GM18499 (cell line): ENCODE data around the gene TCEANC2.

Experiments
- ATAC-seq: cut with Tn5 transposase; IDR thresholded peaks from one replicate; pipeline ENCODE4 v1.9.1; 2021; ENCODE audit warnings: moderate number of reproducible peaks; ENCODE audit not compliant: insufficient read depth, unreplicated experiment

The TCEANC2 gene

GRCh38 chr1:54127594-54128300 is 74.3 kb downstream of the TCEANC2 start:
- ATAC-seq = no peak

DNA sequence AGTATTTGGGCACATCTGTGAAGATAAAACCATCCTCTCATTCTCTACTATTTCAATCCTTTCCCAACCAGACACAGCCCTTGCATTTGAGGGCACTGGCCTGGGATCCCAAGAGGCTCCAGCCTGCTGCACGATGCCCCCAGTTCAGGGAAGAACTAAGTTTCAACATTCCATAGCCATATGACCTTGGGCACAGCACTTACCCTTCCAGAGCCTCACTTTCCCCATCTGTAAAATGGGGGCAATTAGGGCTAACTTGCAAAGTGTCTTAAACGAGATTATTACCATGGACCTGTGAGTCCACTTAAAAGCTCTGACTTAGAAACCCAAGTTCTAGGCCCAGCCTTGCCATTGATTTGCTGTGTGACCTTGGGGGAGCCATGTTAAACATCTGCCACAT is 76.5 kb downstream of the TCEANC2 start:
- no peak for ATAC-seq

DNA sequence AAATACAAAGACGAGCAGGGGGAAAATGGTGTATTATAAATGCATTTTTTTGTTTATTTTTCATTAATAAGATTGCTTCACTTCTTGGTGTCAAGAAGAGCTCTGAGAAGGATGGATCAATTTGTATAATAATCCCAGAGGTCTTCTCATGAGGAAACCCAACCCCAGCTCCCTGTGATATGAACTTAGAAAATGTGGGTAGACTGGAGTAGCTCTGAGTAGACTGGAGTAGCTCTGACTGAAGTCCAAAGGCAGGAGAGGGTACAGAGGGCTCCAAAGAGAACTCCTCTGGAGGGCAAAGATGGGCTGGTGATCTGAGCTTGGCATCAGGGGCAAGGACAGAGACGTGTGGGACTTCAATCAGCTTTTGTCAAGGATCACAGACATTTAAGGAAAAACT is 78.0 kb downstream of the TCEANC2 start:
- ATAC-seq = no peak

DNA sequence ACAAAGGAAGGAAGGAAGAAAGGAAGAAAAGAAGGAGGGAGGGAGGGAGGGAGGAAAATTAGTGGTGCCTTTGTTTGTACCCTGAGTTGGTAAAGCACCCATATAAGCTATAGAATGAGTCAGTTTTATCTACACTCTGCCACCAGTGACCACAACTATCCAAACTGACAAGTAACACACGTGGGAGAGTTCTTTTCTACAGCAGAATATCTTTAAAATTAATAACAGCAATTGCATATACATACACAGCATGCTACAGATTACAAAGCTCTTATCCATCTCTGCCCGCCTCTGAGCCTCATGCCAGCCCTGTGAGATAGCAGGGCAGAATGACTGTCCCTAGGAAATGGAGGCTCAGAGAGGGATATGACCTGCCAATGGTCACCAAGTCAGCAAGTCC is 79.1 kb downstream of the TCEANC2 start:
- no peak for ATAC-seq

- ATAC-seq = no peak
These were observed 80.9 kb downstream of the TCEANC2 start for GRCh38 chr1:54134295-54134694.

DNA sequence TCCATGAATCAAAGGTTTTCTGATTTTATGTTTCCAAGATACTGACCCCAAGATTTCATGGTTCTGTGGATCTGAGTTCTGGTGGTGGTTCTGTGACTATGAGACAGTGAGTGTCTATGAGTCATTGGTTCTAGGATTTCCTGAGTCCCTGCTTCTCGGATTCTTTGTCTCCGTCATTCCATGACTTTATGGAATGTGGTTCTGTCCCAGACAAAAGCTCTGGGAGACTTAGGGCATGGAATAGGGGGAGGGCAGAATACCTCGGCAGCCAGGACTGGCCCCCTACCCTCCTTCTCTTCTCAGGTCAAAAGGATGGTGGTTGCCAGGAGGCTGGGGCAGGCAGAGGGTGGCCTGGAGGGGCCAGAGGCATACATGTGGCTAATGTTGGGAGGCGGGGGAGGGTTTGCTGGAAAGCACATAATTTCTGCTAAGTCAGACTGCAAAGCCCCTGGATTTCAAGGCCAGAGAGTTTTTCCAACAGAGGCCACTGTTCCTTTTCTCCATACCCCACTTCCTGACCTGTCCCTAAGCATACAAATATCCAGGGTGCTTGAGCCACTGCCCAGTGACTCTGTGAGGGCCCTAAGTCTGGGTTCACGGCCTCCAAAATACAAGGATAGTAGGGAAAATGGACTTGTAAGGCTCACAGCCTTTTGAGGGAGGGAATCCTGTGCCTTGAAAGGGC is 82.2 kb downstream of the TCEANC2 start:
- no peak for ATAC-seq

DNA sequence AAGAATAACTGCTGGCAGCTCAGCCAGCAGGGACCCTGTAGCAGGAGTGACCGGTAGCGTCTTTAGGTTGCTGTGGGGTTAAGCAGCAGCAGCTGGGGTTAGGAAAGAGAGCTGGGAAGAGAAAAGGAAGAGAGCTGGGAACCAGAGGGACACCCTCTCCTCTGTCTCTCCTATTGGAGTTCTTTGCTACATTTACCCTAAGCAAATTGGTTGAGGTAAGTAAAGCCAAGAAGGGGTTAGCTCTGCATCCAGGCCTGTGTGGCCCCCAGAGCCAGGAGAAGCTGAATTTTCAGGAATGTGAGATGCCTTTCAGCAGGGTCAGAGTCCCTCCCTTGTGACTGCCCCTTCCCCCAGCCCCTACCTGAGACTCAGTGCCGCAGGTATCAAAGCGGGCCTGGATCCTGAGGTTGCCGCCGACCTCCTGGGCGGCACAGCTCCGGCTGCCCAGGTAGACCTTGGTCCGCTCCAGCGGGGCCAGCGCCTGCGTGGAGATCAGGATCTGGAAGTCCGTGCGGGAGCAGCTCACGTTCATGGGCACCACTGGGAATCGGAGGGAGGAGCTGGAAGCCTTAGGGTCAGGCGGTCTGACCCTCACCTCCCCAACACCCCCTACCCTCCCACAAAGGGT is 83.0 kb downstream of the TCEANC2 start:
- ATAC-seq = no peak

GRCh38 chr1:54136963-54137533 is 83.6 kb downstream of the TCEANC2 start:
- ATAC-seq = no peak

GRCh38 chr1:54137534-54138061 is 84.2 kb downstream of the TCEANC2 start:
- ATAC-seq = no peak

DNA sequence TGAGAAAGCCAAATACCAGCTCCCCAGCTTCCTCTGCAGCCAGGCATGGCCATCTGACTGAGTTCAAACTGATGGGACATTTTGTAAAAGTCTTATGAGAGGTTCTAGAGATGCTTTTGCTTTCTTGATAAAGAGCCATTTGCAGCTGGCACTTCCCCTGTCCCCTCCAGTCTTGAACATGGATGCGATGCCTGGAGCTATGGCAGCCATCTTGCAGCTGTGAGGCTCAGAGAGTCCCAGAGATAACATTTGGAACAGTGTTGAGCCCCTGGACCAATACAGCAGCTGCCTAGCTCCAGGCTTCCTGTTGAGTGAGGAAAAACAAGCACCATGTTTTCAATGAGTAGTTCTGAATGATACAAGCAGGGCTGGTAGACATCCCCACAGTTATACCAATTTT is 85.6 kb downstream of the TCEANC2 start:
- no peak for ATAC-seq

DNA sequence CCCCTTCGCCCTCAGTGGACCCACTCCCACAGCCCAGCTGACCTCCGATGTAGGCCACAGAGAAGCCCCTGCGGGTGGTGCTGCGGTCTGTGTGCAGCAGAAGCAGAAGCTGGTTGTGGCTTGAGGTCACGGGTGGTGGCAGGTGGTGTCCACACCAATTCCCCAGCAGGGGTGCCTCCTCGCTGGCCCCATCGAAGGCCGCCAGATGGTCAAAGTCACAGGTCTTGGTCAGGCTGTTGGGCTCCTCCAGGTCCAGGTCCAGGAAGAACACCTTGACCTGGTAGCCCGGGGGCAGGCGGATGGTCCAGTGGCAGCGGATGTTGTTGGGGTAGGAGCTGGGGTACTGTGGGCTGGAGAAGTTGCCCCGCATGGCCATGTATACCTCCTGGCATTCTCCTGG is 86.3 kb downstream of the TCEANC2 start:
- ATAC-seq = no peak

DNA sequence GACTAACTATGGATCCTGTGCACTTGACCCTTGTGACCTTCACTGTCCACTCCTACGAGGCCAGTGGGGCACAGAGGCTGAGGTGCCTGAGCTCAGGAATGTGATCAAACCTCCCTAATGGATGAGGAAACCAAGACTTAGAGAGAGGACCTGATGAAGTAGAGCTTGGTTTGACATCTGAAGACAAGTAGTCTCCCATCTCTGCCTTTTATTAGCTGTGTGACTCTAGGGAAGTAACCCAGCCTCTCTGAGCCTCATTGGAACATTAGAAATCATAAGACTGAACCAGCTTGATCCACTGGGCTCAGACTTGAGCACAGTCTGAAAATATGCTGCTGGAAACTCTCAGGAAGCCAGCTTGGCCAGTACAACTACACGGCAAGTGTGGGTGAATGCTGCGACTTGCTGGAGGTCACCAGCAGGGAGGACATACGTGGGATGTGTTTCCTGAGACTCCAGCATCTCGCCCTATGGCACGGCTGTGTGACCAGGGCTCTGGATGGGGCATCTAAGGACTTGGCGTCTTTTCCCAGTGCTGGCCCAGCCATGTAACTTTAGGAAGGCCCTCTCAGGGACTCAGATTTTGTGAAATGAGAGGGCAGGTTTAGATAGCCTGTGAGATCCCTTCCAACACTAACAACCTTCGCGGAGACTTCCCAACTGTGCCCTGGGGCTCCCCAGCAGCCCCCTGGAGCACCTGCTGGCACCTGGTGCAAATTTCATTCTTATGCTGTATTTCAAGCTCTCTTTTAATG is 88.9 kb downstream of the TCEANC2 start:
- no peak for ATAC-seq

GRCh38 chr1:54144366-54144765 is 91.0 kb downstream of the TCEANC2 start:
- ATAC-seq = no peak

DNA sequence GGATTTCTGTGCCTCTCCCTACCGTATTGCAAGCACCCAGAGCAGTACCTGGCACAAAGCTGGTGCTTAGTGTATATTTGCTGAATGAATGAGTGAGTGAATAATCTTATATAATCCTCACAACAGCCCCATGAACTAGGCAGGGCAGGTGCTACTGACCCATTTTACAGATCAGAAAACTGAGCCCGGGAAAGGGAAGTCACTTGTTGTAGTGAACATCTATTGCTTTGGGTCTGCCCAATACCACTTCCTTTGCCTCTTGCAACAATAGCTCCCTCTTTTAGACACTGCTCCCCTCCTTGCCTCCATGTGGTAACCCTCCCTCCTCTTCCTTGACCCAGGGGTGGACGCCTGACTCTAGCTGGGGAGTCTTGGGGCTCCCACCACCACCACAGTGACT is 96.3 kb downstream of the TCEANC2 start:
- no peak for ATAC-seq

DNA sequence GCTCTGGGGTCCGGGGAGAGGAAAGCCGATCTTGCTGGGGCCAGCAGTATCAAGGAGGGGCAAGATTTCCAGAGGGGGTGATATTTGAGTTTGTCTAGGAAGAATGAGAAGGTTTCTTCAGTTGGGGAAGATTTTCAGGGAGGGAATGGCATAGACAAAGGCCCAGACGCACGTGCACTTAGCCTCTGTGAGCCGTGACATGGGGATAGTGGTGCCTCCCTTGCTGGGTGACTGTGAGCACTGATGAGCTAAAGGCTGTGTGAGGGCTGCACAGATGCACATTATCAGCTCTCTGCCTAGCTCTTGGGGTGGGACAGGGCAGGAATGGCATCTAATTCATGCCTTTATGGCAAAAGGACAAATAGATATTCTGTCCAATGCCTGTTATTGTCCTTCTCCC is 97.6 kb downstream of the TCEANC2 start:
- no peak for ATAC-seq

- ATAC-seq = no peak
These were observed 99.3 kb downstream of the TCEANC2 start, which contains the start of gene CDCP2 for GRCh38 chr1:54152696-54153095. Gene CDCP2, minus strand, starts transcription at chr1:54153000. Its CDS starts 78 bp downstream, at chr1:54152922.

- no peak for ATAC-seq
These were observed 100.4 kb downstream of the TCEANC2 start for GRCh38 chr1:54153535-54154439.
